Raji (cell line): ENCODE data around the gene TIPRL.

Experiments used
- POLR2A ChIP-seq: IDR thresholded peaks from 2 replicates; pipeline ENCODE4 v1.6.1; 2011; ENCODE audit warnings: low read depth, low read length, control low read depth; ENCODE audit not compliant: insufficient read depth

Gene TIPRL

GRCh38 chr1:168150283-168150682 lies 28.5 kb upstream of the TIPRL start:
- no peak for TF ChIP-seq POLR2A

GRCh38 chr1:168151935-168152334 lies 26.8 kb upstream of the TIPRL start:
- no peak for TF ChIP-seq POLR2A

DNA sequence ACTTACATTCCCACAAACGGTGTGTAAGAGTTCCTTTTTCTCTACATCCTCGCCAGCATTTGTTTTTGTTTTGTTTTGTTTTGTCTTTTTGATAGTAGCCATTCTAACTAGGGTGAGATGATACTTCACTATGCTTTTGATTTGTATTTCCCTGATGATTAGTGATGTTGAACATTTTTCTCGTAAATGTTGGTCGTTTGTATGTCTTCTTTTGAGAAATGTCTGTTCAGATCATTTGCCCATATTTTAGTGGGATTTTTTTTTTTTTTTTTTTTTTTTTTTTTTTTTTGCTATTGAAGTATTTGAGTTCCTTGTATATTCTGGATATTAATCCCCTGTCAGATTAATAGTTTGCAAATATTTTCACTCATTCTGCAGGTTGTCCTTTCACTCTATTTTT lies 22.9 kb upstream of the TIPRL start:
- TF ChIP-seq POLR2A = no peak

- no peak for TF ChIP-seq POLR2A
Observed at GRCh38 chr1:168157638-168158037, 21.1 kb upstream of the TIPRL start.

DNA sequence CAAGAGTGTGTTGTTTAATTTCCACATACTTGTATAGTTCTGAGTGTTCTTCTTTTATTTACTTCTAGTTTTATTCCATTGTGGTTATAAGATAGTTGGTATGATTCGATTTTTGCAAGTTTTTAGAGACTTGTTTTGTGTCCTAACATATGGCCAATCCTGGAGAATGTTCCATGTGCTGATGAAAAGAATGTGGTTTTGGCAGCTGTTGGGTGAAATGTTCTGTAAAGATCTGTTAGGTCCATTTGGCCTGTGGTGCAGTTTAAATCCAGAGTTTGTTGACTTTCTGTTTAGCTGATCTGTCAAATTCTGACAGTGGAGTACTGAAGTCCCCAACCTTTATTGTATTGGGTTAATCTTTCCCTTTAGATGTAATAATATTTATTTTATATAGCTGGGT lies 19.5 kb upstream of the TIPRL start:
- no peak for TF ChIP-seq POLR2A

DNA sequence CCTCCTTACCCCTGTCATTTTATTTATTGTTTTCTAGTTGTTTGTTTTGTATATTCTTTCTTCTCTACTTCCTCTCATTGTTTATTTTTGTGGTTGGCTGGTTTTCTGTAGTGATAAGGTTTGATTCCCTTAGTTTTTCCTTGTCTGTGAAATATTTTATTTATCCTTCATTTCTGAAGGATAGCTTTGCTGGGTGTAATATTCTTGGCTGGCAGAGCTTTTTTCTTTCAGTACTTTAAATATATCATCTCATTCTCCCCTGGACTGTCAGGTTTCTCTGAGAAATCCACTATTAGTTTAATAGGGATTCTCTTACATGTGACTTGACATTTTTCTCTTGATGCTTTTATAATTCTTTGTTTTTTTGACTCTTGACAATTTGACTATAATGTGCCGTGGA lies 18.8 kb upstream of the TIPRL start:
- no peak for TF ChIP-seq POLR2A

GRCh38 chr1:168161459-168161858 lies 17.3 kb upstream of the TIPRL start:
- no peak for TF ChIP-seq POLR2A

DNA sequence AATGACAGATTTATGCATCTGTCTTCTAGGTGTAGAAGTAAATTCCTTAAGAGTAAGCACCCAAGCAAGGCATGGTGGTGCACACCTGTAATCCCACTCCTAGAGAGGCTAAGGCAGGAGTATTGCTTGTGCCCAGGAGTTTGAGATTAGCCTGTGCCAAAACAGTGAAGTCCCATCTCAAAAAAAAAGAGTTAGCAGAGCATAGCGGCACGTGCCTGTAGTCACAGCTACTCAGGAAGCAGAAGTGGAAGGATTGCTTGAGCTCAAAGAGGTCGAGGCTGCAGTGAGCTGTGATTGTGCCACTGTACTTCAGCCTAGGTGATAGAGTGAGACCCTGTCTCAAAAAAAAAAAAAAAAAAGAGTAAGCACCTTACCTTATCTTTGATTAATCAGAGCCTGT lies 15.1 kb upstream of the TIPRL start:
- no peak for TF ChIP-seq POLR2A

DNA sequence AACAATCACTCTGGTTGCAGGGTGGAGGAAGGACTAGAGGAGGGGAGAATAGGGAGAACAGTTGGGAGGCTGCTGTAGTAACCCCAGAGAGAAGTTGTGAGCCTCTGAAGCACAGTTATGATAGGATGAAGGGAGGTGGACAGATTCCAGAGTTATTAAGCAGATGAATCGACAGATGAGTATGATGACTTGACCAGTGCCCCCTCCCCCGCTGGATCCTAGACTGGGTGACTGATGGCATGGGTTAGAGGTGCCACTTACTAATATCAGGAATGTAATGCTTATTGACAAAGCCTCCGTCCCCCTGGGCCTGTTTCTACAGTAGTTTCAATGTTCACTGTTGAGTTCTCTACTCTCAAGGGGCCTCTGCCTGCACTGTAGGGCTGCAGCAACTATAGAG lies 14.0 kb upstream of the TIPRL start:
- no peak for TF ChIP-seq POLR2A

- TF ChIP-seq POLR2A = no peak
Observed at GRCh38 chr1:168167806-168168205, 11.0 kb upstream of the TIPRL start.

DNA sequence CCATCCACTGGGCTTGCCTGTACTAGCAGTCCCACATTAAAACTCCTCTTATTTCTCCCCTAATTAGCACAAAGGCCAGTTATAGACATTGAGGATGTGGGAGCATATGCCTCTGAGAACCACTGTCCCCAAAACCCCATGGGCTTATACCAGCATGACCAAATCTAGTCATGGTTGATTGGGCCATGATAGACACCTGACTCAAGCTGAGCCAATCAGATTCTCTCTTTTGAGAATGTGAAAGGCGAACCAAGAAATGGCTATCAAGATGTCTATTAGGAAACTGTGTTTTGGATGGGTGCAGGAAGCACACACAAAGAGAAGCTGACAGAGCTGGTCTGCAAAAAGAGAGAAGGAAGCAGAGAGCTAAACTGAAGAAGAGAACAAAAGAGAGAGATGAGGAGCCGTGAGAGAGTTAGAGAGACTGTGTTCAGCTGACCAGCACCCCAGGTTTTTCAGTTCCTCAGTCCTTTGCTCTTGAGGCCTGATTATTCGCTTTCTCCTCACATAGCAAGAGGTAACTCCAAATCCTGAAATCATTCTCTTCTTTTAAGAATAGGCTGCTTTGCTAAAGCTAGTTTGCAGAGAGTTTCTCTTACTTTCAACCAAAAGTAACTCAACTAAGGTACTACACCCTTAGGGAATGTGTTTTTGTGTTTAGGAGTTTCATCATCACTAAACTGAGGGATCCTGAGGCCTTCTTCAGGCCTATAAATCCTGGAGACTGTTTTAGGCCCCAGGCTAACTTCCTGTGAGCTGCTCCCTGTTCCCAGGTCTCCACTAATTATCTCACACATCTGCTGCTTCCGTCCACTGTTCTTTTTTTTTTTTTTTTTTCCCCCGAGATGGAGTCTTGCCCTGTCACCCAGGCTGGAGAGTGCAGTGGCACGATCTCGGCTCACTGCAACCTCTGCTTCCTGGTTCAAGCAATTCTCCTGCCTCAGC lies 7.9 kb upstream of the TIPRL start:
- no peak for TF ChIP-seq POLR2A

DNA sequence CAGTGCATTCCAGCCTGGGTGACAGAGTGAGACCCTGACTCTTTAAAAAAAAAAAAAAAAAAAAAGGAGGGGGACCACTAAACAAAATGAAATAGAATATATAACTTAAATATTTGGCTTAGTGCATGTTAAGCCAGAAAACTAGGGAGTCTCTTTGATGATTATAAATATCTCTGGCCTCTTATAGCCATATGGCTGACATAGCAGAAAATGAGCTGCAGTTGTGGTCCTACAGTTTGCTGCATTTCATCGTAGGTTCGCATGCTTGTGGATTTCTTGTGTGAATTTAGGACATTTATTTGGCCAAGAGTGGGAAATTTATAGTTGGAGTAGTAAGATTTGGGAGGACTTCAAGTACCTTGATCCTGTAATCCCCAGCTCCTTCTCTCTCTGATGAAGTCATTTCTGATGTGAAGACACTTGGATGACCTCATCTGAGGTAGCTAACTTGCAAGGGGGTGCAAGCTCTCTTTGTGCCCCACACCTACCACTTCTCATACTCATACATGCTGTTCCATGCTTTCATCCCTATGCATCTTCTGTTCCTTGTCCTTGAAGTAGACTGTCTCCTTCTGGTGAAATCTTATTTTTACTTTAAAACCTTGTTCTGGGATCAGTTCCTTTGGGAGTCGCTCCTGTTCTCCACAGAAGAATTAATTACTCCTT lies 6.4 kb upstream of the TIPRL start:
- TF ChIP-seq POLR2A = no peak

DNA sequence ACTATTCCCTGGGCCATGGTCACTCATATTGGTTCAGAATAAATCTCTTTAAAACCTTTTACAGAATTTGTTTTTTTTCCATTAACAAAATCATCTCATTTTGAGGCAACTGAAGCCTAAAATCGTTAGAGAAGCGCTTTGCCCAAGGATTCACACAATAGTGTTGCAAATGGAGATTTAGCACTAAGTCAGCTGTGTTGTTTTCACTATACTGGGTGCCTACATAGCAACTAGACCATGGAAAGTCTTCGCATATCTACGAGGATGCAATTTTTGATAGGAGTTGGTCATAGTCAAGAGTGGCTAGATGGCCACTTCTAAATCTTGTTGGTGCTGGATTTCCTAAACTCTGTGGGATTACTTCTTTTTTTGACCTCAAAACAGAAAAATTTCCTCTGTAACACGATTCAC lies 530 bp upstream of the TIPRL start:
- no peak for TF ChIP-seq POLR2A

GRCh38 chr1:168179438-168180147 lies 831 bp downstream of the TIPRL start:
- TF ChIP-seq POLR2A = no peak

DNA sequence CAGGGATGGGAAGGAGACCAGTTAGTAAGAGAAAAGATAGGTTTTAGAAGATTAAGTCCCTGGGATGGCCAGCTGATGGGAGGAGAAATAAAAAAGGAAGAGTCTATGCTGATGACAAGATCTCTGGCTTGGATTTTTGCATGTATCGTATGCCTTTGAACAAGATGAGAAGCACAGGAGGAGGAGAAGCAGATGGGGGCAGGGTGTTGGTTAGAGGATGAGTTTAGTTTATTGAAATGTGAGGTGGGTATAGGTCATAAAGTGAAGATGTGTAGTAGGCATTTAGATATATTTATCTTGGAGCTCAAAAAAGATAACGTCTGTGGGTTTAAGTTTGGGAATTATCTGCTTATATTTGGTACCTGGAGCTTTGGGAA lies 1.4 kb downstream of the TIPRL start:
- TF ChIP-seq POLR2A = no peak

DNA sequence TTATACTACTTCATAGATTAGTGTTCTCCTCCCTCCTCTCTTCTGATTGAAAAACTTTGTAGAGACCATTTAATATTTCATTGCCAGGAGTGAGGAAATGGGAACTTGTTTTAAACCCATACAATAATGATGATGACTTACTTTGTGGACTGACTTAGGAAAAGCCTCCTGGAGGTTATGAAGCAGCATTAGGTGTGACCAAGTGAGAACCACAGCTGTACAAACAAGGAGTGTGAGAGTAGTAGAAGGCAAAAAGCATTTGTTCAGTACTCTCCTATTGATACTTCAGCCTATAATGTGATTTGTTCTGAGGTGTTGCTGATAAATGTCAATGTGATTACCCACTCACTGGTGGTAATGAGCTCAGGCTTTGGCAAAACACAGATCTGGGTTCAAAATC lies 8.4 kb downstream of the TIPRL start:
- TF ChIP-seq POLR2A = no peak
